HFFc6 (cell line): ENCODE results near the gene TTPAL. TPM values are rescaled to one million over a fixed set of nuclear protein-coding genes. Genes with fewer than 3 reads are reported as not detected.

Experiments
- DNase-seq: peaks from one replicate; pipeline ENCODE4 v3.0.0-alpha.2; 2018
- H3K27ac Mint-ChIP-seq: 2 replicates; pipeline ENCODE4 v1.8.0; 2020; ENCODE audit warnings: mild to moderate bottlenecking, mixed read lengths
- H3K27me3 Mint-ChIP-seq: 2 replicates; pipeline ENCODE4 v1.8.0; 2021; ENCODE audit warnings: mild to moderate bottlenecking, moderate library complexity, mixed read lengths; ENCODE audit not compliant: insufficient read depth
- H3K36me3 Mint-ChIP-seq: 2 replicates; pipeline ENCODE4 v1.8.0; 2021; ENCODE audit warnings: low read depth, mixed read lengths
- H3K4me1 Mint-ChIP-seq: 2 replicates; pipeline ENCODE4 v1.8.0; 2020; ENCODE audit warnings: low read depth, mixed read lengths
- H3K4me3 Mint-ChIP-seq: 2 replicates; pipeline ENCODE4 v1.8.0; 2020; ENCODE audit warnings: mild to moderate bottlenecking, moderate library complexity, mixed read lengths
- H3K9me3 Mint-ChIP-seq: 2 replicates; pipeline ENCODE4 v1.8.0; 2020; ENCODE audit warnings: mild to moderate bottlenecking, mixed read lengths
- total RNA-seq, 6 experiments: library from RNA; stranded (reverse); fragmentation: NEBNext Ultra II Directional; extraction: Animal tissue kit (Norgen Biotek cat#: 25700); gene quantifications; 2 replicates in 1 of 6; 3 replicates in 5 of 6; pipeline ENCODE4 v1.2.3, GENCODE V29; 2021
- TF ChIP-seq, protein P1 (sequence below): fragments of 200-600 bp; sonication (generic); IDR thresholded peaks from 2 replicates; pipeline ENCODE4 v1.5.0; 2021; ENCODE audit warnings: antibody characterized with exemption, mild to moderate bottlenecking

TTPAL gene
- total RNA-seq, 6 experiments from 2014 or later = 28.7 to 38.7 (median 35.2) TPM

DNA sequence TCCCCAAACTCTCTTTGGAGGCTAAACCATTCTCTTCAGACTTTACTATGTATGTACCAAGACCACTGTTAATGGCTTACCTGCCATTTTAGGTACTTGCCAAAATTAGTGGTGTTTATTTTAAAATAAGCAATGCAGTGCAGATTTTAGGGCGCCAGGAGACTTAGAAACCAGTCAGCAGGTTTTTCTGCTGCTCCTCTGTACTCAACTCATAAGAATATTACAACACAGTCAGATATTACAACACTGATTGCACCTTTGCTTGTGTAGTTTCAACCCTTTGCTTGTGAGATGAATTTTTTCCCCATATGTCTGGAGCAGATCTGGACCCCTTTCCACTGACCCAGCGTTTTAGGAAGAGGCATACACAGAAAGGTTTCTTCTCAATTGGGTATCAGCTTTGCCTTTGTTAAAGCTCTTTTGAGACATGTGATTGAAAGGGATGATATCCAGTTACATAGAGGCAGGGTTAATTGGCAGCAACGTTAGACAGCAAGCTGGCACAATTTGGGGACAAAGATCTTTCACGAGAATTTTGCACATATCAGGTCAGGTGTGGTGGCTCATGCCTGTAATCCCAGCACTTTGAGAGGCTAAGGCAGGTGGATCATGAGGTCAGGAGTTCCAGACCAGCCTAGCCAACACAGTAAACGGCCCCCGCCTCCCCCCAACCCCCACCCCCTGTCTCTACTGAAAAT is 6.2 kb downstream of the TTPAL start:
- H3K27me3 Mint-ChIP-seq = peaks cover 1% of the 10 kb centered on the region; the same call in 1 of the 2 replicates
- H3K27ac Mint-ChIP-seq = no peak overlapping the region
- no peaks in the 10 kb centered on the region for H3K9me3 Mint-ChIP-seq
- DNase-seq = no peak
- TF ChIP-seq, protein P1, sequence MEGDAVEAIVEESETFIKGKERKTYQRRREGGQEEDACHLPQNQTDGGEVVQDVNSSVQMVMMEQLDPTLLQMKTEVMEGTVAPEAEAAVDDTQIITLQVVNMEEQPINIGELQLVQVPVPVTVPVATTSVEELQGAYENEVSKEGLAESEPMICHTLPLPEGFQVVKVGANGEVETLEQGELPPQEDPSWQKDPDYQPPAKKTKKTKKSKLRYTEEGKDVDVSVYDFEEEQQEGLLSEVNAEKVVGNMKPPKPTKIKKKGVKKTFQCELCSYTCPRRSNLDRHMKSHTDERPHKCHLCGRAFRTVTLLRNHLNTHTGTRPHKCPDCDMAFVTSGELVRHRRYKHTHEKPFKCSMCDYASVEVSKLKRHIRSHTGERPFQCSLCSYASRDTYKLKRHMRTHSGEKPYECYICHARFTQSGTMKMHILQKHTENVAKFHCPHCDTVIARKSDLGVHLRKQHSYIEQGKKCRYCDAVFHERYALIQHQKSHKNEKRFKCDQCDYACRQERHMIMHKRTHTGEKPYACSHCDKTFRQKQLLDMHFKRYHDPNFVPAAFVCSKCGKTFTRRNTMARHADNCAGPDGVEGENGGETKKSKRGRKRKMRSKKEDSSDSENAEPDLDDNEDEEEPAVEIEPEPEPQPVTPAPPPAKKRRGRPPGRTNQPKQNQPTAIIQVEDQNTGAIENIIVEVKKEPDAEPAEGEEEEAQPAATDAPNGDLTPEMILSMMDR = no peak
- peaks cover 32% of the 10 kb centered on the region for H3K36me3 Mint-ChIP-seq
- H3K4me3 Mint-ChIP-seq = no peak overlapping the region
- peaks cover 26% of the 10 kb centered on the region for H3K4me1 Mint-ChIP-seq

DNA sequence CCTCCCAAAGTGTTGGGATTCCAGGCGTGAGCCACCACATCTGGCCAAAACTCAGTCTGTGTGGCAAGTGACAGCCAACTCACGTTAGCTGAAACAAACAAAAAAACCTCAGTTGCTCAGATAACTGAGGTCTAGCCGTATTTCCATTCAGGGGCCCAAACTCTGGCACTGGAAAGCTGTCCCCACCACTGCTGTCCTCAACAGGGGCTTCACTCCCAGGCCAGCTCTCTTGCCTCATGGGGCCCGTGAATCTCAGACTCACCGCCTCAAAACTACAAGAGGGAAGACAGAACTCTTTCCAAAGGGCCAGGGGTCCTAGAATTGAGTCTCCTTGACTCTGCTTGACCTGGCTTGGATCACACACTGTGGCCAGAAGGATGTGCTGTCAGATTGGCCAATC is 7.4 kb downstream of the TTPAL start:
- TF ChIP-seq, protein P1 = no peak
- no peak for DNase-seq
- H3K27me3 Mint-ChIP-seq = peaks cover 1% of the 10 kb centered on the region; the same call in 1 of the 2 replicates
- peaks cover 18% of the 10 kb centered on the region for H3K4me1 Mint-ChIP-seq
- H3K9me3 Mint-ChIP-seq = no peaks in the 10 kb centered on the region
- no peak overlapping the region for H3K27ac Mint-ChIP-seq
- peaks cover 32% of the 10 kb centered on the region for H3K36me3 Mint-ChIP-seq
- H3K4me3 Mint-ChIP-seq = no peak overlapping the region

DNA sequence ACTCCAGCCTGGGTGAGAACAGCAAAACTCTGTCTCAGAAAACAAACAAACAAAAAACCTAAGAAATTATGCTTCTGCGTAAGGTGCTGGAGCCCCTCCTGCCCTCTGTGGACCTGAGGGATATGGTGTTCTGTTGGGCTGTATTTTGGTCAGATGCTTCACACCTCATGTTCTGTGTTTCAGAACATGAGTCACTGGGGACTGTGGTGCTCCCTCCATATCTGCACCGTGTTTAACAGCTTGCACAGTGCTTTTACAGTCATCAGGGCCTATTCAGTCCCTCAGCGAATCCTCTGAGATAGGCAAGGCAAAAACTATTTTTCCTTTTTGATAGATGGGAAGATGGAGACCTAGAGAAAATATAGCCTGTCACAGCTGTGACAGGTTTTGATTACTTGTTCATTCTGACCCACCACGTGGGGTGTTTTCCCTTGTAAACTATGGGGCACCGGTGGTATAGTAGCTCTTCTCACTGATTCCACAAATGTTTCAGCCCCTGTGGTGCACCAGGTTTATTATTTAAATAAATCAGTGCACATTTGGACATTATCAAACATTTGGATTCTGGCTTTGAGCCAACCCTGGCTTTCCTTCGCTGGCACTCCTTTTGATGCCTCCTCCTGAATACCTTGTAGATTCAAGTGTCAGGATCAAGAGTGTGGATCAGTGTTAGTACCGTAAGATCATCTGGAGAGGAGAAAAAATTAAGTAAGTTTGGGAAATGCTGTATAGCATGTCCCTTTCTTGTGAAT is 9.6 kb downstream of the TTPAL start:
- peaks cover 20% of the 10 kb centered on the region for H3K4me1 Mint-ChIP-seq
- DNase-seq = no peak
- no peak overlapping the region for H3K4me3 Mint-ChIP-seq
- H3K27ac Mint-ChIP-seq = no peak overlapping the region; the same call in 1 of the 2 replicates
- TF ChIP-seq, protein P1 = no peak
- no peaks in the 10 kb centered on the region for H3K9me3 Mint-ChIP-seq
- H3K36me3 Mint-ChIP-seq = peaks cover 52% of the 10 kb centered on the region
- H3K27me3 Mint-ChIP-seq = peaks cover 1% of the 10 kb centered on the region

DNA sequence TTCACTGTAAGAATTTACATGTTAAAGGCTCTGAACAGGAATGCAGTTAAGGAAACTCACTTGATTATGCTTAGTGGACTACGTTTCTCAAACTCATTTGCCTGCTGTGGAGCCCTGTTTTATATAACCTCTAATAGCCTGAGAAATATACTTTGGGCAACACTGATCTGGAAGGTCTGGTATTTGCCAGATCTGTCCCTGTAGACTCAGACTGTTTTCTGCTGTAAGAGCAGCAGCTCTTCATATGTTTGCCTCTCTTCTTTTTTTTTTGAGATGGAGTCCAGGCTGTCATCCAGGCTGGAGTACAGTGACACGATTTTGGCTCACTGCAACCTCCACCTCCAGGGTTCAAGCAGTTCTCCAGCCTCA is 10.1 kb downstream of the TTPAL start:
- Mint-ChIP-seq H3K27ac (no peak overlapping the region), H3K4me3 (no peak overlapping the region), H3K9me3 (no peaks in the 10 kb centered on the region), H3K27me3 (peaks cover 1% of the 10 kb centered on the region), H3K36me3 (peaks cover 50% of the 10 kb centered on the region), H3K4me1 (peaks cover 24% of the 10 kb centered on the region)
- DNase-seq = no peak
- TF ChIP-seq, protein P1 = no peak

DNA sequence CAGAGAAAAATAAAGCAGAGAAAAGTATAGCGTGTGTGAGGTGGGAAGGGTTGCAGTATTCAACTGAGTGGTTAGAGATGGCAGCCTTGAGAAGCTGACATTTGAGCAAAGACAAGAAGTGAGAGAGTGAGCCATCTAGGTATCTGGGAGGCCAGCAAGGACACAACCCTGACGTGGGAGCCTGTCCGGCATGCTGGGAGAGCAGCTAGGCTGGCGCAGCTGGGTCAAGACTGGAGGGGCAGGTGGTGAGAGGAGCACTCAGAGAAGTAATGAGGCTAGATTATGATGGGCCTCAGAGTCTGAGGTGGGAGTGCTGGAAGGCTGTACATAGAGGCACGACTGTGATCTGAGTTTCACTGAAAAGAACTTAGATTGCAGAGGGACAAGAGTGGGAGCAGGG is 12.9 kb downstream of the TTPAL start:
- Mint-ChIP-seq H3K27ac (no peak overlapping the region), H3K9me3 (no peaks in the 10 kb centered on the region), H3K27me3 (peaks cover 1% of the 10 kb centered on the region), H3K36me3 (peaks cover 55% of the 10 kb centered on the region), H3K4me1 (peaks cover 48% of the 10 kb centered on the region), H3K4me3 (no peak overlapping the region)
- DNase-seq = no peak
- TF ChIP-seq, protein P1 = no peak
